GF-D8 (cell line): ENCODE results near the gene H1-8.
"Not testable (repeated sequence)": the region's sequence is repeated elsewhere in the genome, so short reads cannot be mapped to it uniquely, and the experiment has no call there.

Experiments used
- DNase-seq: peaks from one replicate; lab custom pipeline; 2025; lab: John Stamatoyannopoulos, UW

H1-8 gene

GRCh38 chr3:129533406-129533805 is 9.6 kb upstream of the H1-8 start:
- no peak for DNase-seq

- no peak for DNase-seq
These were observed 8.4 kb upstream of the H1-8 start for GRCh38 chr3:129534428-129535027.

GRCh38 chr3:129535075-129535474 is 7.9 kb upstream of the H1-8 start:
- DNase-seq = no peak

- DNase-seq = no peak
These were observed 6.7 kb upstream of the H1-8 start for GRCh38 chr3:129536374-129536667.

- no peak for DNase-seq
These were observed 6.2 kb upstream of the H1-8 start for GRCh38 chr3:129536804-129537203.

- no peak for DNase-seq
These were observed 3.8 kb upstream of the H1-8 start for GRCh38 chr3:129539206-129539605.

- DNase-seq = no peak
These were observed 2.0 kb upstream of the H1-8 start for GRCh38 chr3:129540776-129541516.

GRCh38 chr3:129542747-129543146 is 228 bp upstream of the H1-8 start:
- DNase-seq = no peak

- no peak for DNase-seq
These were observed 1.0 kb downstream of the H1-8 start for GRCh38 chr3:129543999-129544398.

GRCh38 chr3:129545951-129546350 is 3.0 kb downstream of the H1-8 start:
- not testable (repeated sequence) for DNase-seq

GRCh38 chr3:129547241-129547640 is 4.3 kb downstream of the H1-8 start:
- no peak for DNase-seq

GRCh38 chr3:129548104-129548965 is 5.4 kb downstream of the H1-8 start:
- DNase-seq = no peak

GRCh38 chr3:129549006-129549800 is 6.2 kb downstream of the H1-8 start:
- DNase-seq = no peak

- DNase-seq = no peak
These were observed 6.8 kb downstream of the H1-8 start for GRCh38 chr3:129549805-129550204.

GRCh38 chr3:129552287-129553050 is 9.5 kb downstream of the H1-8 start:
- DNase-seq = no peak

- DNase-seq = no peak
These were observed 10.2 kb downstream of the H1-8 start for GRCh38 chr3:129553171-129553570.

GRCh38 chr3:129553719-129554118 is 10.7 kb downstream of the H1-8 start:
- no peak for DNase-seq

GRCh38 chr3:129554356-129555152 is 11.6 kb downstream of the H1-8 start:
- DNase-seq = no peak

GRCh38 chr3:129555153-129555550 is 12.2 kb downstream of the H1-8 start:
- no peak for DNase-seq

- no peak for DNase-seq
These were observed 12.8 kb downstream of the H1-8 start for GRCh38 chr3:129555616-129556357.
